ENCODE results near the gene SRSF2.
"Not testable (repeated sequence)": the region's sequence is repeated elsewhere in the genome, so short reads cannot be mapped to it uniquely, and the experiment has no call there.

The SRSF2 gene

GRCh38 chr17:76700270-76700616, 36.9 kb downstream of the SRSF2 start:
- no peak for DNase-seq

GRCh38 chr17:76698466-76698977, 38.6 kb downstream of the SRSF2 start:
- not testable (repeated sequence) for DNase-seq

- DNase-seq, result no peak
These were observed 39.2 kb downstream of the SRSF2 start for GRCh38 chr17:76697702-76698465.

- DNase-seq, result no peak
These were observed 40.1 kb downstream of the SRSF2 start for GRCh38 chr17:76696763-76697701.

- DNase-seq, result no peak
These were observed 41.9 kb downstream of the SRSF2 start for GRCh38 chr17:76695059-76695831.

GRCh38 chr17:76691379-76692191, 45.5 kb downstream of the SRSF2 start:
- no peak for DNase-seq

GRCh38 chr17:76690596-76691280, 46.4 kb downstream of the SRSF2 start:
- no peak for DNase-seq

- DNase-seq, result no peak
These were observed 47.3 kb downstream of the SRSF2 start for GRCh38 chr17:76689859-76690258.

- no peak for DNase-seq
These were observed 48.9 kb downstream of the SRSF2 start for GRCh38 chr17:76688165-76688622.

- DNase-seq, result no peak
These were observed 49.6 kb downstream of the SRSF2 start for GRCh38 chr17:76687298-76688164.

- DNase-seq, result no peak
These were observed 50.4 kb downstream of the SRSF2 start for GRCh38 chr17:76686538-76687297.

- no peak for DNase-seq
These were observed 51.3 kb downstream of the SRSF2 start for GRCh38 chr17:76685846-76686245.

GRCh38 chr17:76685366-76685765, 51.8 kb downstream of the SRSF2 start:
- no peak for DNase-seq

- DNase-seq, result no peak
These were observed 52.4 kb downstream of the SRSF2 start for GRCh38 chr17:76684756-76685155.

Measured in inflammatory macrophage (primary cell).